Suprapubic skin (tissue), 4 donors: ENCODE data around the gene CTDSP2.

Experiments
- EP300 ChIP-seq: sonication (generic); formaldehyde crosslinking; IDR thresholded peaks from one replicate; pipeline ENCODE4 v1.6.1; 2017; ENCODE audit warnings: antibody characterized with exemption
- POLR2A ChIP-seq, 2 donors: fragments of 450-650 bp; IDR thresholded peaks; one replicate each; pipeline ENCODE4 v1.6.1; 2017; ENCODE audit warnings: antibody characterized with exemption in 2 of 2, mild to moderate bottlenecking in 2 of 2, moderate library complexity in 2 of 2
- POLR2AphosphoS5 ChIP-seq, 3 donors: sonication (generic); formaldehyde crosslinking; IDR thresholded peaks; one replicate each; pipeline ENCODE4 v1.6.1; 2017; ENCODE audit warnings: antibody characterized with exemption in 3 of 3
- TF ChIP-seq, protein P1 (sequence below), 2 donors: fragments of 200-600 bp in 1 of 2; fragments of 450-650 bp in 1 of 2; sonication (generic) in 1 of 2; IDR thresholded peaks; one replicate each; pipeline ENCODE4 v1.5.1; 2016 to 2019; ENCODE audit warnings: antibody characterized with exemption in 2 of 2, mild to moderate bottlenecking in 1 of 2, moderate library complexity in 1 of 2

- TF ChIP-seq, protein P1, sequence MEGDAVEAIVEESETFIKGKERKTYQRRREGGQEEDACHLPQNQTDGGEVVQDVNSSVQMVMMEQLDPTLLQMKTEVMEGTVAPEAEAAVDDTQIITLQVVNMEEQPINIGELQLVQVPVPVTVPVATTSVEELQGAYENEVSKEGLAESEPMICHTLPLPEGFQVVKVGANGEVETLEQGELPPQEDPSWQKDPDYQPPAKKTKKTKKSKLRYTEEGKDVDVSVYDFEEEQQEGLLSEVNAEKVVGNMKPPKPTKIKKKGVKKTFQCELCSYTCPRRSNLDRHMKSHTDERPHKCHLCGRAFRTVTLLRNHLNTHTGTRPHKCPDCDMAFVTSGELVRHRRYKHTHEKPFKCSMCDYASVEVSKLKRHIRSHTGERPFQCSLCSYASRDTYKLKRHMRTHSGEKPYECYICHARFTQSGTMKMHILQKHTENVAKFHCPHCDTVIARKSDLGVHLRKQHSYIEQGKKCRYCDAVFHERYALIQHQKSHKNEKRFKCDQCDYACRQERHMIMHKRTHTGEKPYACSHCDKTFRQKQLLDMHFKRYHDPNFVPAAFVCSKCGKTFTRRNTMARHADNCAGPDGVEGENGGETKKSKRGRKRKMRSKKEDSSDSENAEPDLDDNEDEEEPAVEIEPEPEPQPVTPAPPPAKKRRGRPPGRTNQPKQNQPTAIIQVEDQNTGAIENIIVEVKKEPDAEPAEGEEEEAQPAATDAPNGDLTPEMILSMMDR (IDR thresholded peaks at IDR 0.05) = no peak
- TF ChIP-seq POLR2A (IDR thresholded peaks at IDR 0.05) = no peak
- TF ChIP-seq EP300 = no peak
- no peak for TF ChIP-seq POLR2AphosphoS5 (IDR thresholded peaks at IDR 0.05)
These were observed 16.1 kb downstream of the CTDSP2 start for GRCh38 chr12:57830393-57830792.
